Upper lobe of left lung (tissue), 4 donors: Measurements from ENCODE around the gene NHLRC4.

ENCODE experiments used
- CTCF ChIP-seq, 6 experiments: fragments of 450-650 bp in 4 of 6; fragments of 200-600 bp in 2 of 6; sonication (generic) in 2 of 6; IDR thresholded peaks; one replicate each; pipeline ENCODE4 v1.5.1; 2016 to 2019; ENCODE audit warnings: antibody characterized with exemption in 6 of 6
- POLR2A ChIP-seq, 4 donors: fragments of 450-650 bp; IDR thresholded peaks; one replicate each; pipeline ENCODE4 v1.5.1; 2016 to 2017; ENCODE audit warnings: antibody characterized with exemption in 4 of 4, mild to moderate bottlenecking in 2 of 4

GRCh38 chr16:560701-561412 lies 5.9 kb upstream of the NHLRC4 start:
- TF ChIP-seq CTCF (IDR thresholded peaks at IDR 0.05) (no peak), POLR2A (IDR thresholded peaks at IDR 0.05) (no peak)
